Right lobe of liver (tissue), 6 donors: ENCODE results near the gene SLC6A11. TPM values are rescaled to one million over a fixed set of nuclear protein-coding genes. Genes with fewer than 3 reads are reported as not detected.

ENCODE experiments used
- ATAC-seq, 4 donors: fragments of 200-7000 bp; cut with Tn5 transposase; one replicate each; pipeline ENCODE4 v1.9.1; 2020; ENCODE audit warnings: mild to moderate bottlenecking in 4 of 4, moderate library complexity in 4 of 4
- DNase-seq, 3 donors: peaks; one replicate each; pipeline ENCODE4 v3.0.0-alpha.2; 2020
- H3K27ac ChIP-seq, 3 donors: fragments of 200-600 bp; one replicate each; pipeline ENCODE4 v1.8.0; 2022
- H3K27me3 ChIP-seq, 2 donors: fragments of 200-600 bp; one replicate each; pipeline ENCODE4 v1.8.0; 2022
- H3K36me3 ChIP-seq, 4 donors: fragments of 200-600 bp; sonication (generic) in 1 of 4; one replicate each; pipeline versions ENCODE4 v1.5.1 to v1.8.0; 2017 to 2022; ENCODE audit warnings: control low read depth in 1 of 4
- H3K4me1 ChIP-seq, 4 donors: fragments of 200-600 bp; sonication (generic) in 1 of 4; one replicate each; pipeline versions ENCODE4 v1.5.1 to v1.8.0; 2017 to 2022; ENCODE audit warnings: control low read depth in 1 of 4
- H3K4me3 ChIP-seq, 3 donors: fragments of 200-600 bp; one replicate each; pipeline ENCODE4 v1.8.0; 2022
- H3K9me3 ChIP-seq, 4 donors: fragments of 200-600 bp; sonication (generic) in 1 of 4; one replicate each; pipeline versions ENCODE4 v1.5.1 to v1.8.0; 2017 to 2022; ENCODE audit warnings: control low read depth in 1 of 4
- CTCF ChIP-seq, 4 donors: fragments of 200-600 bp in 3 of 4; fragments of 450-650 bp in 1 of 4; IDR thresholded peaks; one replicate each; pipeline versions ENCODE4 v1.5.1 to v1.8.0; 2016 to 2022; ENCODE audit warnings: antibody characterized with exemption in 4 of 4, mild to moderate bottlenecking in 2 of 4
- POLR2A ChIP-seq: fragments of 450-650 bp; IDR thresholded peaks from one replicate; pipeline ENCODE4 v1.6.1; 2017; ENCODE audit warnings: antibody characterized with exemption, mild to moderate bottlenecking
- WGBS: methylation state at CpG from one replicate; pipeline ENCODE4 v1.1.6; 2018; ENCODE audit warnings: low coverage, low lambda C conversion rate; ENCODE audit not compliant: insufficient coverage; ENCODE audit errors: missing lambda C conversion rate; 5-methylcytosine and 5-hydroxymethylcytosine counted together
- intact Hi-C, 2 donors: fragments of 100-400 bp; cut with DNase I; formaldehyde crosslinking; loops; one replicate each; pipeline versions ENCODE4 v1.11.2 to v1.14.1; 2022
- total RNA-seq, 6 experiments: library from RNA; depleted of rRNA in 2 of 6; stranded (reverse); fragments of >200 nt in 2 of 6; fragmentation: NEBNext Ultra II Directional in 3 of 6; extraction: Animal tissue kit (Norgen Biotek cat#: 25700) in 3 of 6; gene quantifications; one replicate each; pipeline versions ENCODE4 v1.1.0 to v1.2.4, GENCODE V29; 2016 to 2023
- donor health status: DM: no; HTN: yes; CAD: no.
- donor health status: DM: no; HTN: no; CAD: no.
- donor health status: DM: no; HTN: no; CAD: no.
- donor health status: DM: no; HTN: yes; CAD: no.
- donor health status: DM: no; HTN: yes; CAD: no.

SLC6A11 gene
- total RNA-seq, 6 experiments from 2014 or later = 0.06 to 0.42 (median 0.12) TPM; not detected in 1

DNA sequence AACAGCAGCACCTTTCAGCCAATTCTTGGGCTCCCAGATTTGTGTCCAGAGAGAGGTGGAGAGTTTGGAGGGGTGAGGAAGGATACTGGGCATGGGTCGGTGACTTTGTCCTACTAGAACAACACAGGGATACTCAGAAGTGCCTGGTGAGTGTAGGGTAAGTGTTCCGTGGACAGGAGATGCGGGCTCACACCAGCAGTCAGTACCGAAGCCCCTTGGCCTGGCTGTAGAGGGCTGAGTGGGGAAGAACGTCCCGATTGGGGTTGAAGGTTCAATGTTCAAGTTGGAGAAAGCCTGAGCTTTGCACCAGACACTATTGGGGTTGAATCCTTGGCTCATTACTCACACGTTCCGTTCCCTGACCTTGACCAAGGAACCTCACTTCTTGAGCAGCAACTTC lies 40.8 kb upstream of the SLC6A11 start:
- ATAC-seq = no peak
- Histone ChIP-seq H3K27ac (no peak overlapping the region), H3K4me1 (no peaks in the 10 kb centered on the region), H3K9me3 (no peaks in the 10 kb centered on the region), H3K4me3 (no peak overlapping the region), H3K36me3 (no peaks in the 10 kb centered on the region), H3K27me3 (no peaks in the 10 kb centered on the region)
- TF ChIP-seq CTCF (IDR thresholded peaks at IDR 0.05) (no peak), POLR2A (no peak)
- intact Hi-C loops = no loop called here
- no peak for DNase-seq
- 57% methylated on average over 6 of the region's 8 CpGs for WGBS

DNA sequence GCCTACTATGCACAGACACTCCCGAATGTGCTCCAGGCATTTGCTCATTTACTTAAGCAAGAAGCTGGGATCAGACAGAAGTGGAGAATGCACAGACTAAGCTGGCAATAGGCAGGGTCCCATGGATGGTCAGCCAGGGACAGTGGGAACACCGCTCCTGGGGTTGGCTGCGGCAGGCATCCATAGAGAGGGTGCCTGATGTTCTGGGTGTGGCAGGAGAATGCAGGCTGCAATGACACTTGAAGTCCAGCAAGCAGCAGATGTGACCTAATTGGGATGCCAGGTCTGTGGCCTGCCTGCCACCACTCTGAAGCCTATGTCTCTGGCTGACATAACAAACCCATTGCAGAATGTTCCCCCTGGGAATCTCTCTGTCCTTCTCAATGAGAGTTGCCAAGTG lies 40.2 kb upstream of the SLC6A11 start:
- Histone ChIP-seq H3K4me3 (no peak overlapping the region), H3K4me1 (no peaks in the 10 kb centered on the region), H3K27ac (no peak overlapping the region), H3K9me3 (no peaks in the 10 kb centered on the region), H3K36me3 (no peaks in the 10 kb centered on the region), H3K27me3 (no peaks in the 10 kb centered on the region)
- WGBS = 100% methylated on average over 2 of the region's 3 CpGs
- DNase-seq = no peak
- ATAC-seq = no peak
- TF ChIP-seq POLR2A = no peak
- no peak for TF ChIP-seq CTCF (IDR thresholded peaks at IDR 0.05)
- intact Hi-C loops = no loop called here

GRCh38 chr3:10777627-10778026 lies 38.4 kb upstream of the SLC6A11 start:
- no peak overlapping the region for H3K4me3 ChIP-seq
- H3K9me3 ChIP-seq = no peaks in the 10 kb centered on the region
- no peaks in the 10 kb centered on the region for H3K36me3 ChIP-seq
- DNase-seq = no peak
- H3K27ac ChIP-seq = no peak overlapping the region
- WGBS = 44% methylated on average over 2 of the region's 2 CpGs
- intact Hi-C loops = no loop called here
- no peak for TF ChIP-seq POLR2A
- no peak for TF ChIP-seq CTCF (IDR thresholded peaks at IDR 0.05)
- no peaks in the 10 kb centered on the region for H3K4me1 ChIP-seq
- no peaks in the 10 kb centered on the region for H3K27me3 ChIP-seq
- no peak for ATAC-seq

DNA sequence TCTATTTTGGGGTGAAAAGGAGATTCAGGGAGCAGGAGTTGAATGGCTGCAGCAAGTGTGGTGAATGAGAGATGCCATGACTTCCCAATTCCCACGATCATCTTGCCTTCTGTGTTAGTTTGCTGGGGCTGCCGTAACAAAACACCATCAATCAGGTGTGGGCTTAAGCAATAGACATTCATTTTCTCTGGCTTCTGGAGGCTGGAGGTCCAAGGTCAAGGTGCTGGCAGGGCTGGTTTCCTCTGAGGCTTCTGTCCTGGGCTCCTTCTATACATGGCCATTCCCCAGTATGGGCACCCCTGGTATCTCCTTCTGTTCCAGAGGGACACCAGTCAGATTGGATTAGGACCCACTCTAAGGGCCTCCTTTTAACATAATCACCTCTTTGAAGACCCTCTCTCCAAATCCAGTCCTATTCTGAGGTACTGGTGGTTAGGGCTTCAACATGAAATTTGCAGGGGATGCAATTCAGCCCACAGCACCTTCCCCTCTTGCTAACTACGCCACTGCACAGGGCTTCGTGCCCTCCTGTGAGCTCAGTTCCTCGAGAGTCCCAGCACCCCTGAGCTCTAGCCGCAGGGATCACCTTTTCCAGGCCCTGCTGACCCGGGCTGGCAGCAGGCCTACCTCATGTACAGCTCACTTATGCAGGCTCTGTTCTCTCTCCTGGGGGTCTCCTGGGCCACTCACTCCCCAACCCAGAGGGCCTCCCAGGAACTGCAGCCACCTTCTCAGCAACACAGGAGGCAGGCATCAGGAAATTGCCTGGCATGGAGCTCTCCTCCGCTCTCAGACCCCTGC lies 37.3 kb upstream of the SLC6A11 start:
- no peak for DNase-seq
- H3K9me3 ChIP-seq = no peaks in the 10 kb centered on the region
- no peak for ATAC-seq
- TF ChIP-seq CTCF (IDR thresholded peaks at IDR 0.05) (no peak), POLR2A (no peak)
- H3K36me3 ChIP-seq = no peaks in the 10 kb centered on the region
- no peak overlapping the region for H3K4me3 ChIP-seq
- 79% methylated on average over 2 of the region's 8 CpGs for WGBS
- no peak overlapping the region for H3K27ac ChIP-seq
- H3K27me3 ChIP-seq = no peaks in the 10 kb centered on the region
- H3K4me1 ChIP-seq = no peaks in the 10 kb centered on the region
- intact Hi-C loops = no loop called here
